ENCODE results near the gene PAGE3.

The PAGE3 gene

DNA sequence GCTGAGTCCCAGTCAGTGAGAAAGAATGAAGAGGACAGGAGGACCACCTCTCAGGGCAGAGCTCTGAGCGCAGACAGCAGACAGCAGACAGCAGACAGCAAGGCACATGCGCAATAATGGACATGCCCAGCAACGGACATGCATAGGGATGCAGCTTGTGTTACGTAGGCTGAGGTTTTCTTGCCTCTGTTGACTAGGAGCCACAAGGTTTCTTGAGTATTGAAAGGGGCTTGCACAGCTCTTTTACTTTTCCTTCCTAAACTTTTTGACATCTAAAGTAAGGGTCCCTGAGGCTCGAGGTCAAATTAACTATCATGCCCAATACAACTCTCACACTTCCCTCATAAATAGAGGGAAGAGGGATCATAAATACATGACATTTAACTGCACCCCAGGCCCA lies at the start of gene PAGE3:
Gene PAGE3, minus strand, starts transcription at position 101 of the 400 bp plus-strand sequence. CDS start 1,013 bp downstream, outside the sequence.
- no peaks in the 10 kb centered on the region for H3K4me1 Mint-ChIP-seq (ENCODE audit: low read depth)
- no peaks in the 10 kb centered on the region for H3K36me3 Mint-ChIP-seq (ENCODE audit: low read depth)
- H3K9me3 Mint-ChIP-seq, result no peaks in the 10 kb centered on the region
- H3K4me3 Mint-ChIP-seq, result no peak within 1 kb of the TSS
- no peaks in the 10 kb centered on the region for H3K27me3 Mint-ChIP-seq (ENCODE audit: low read depth)
- no peak within 1 kb of the TSS for H3K27ac Mint-ChIP-seq

- Mint-ChIP-seq H3K27ac (no peak overlapping the region), H3K4me3 (no peak overlapping the region), H3K27me3 (ENCODE audit: low read depth) (no peaks in the 10 kb centered on the region), H3K9me3 (no peaks in the 10 kb centered on the region), H3K4me1 (ENCODE audit: low read depth) (no peaks in the 10 kb centered on the region), H3K36me3 (ENCODE audit: low read depth) (no peaks in the 10 kb centered on the region)
These were observed 47.9 kb upstream of the PAGE3 start for GRCh38 chrX:55312655-55313054.

GRCh38 chrX:55290963-55291362 lies 26.2 kb upstream of the PAGE3 start:
- H3K4me3 Mint-ChIP-seq, result no peak overlapping the region
- no peaks in the 10 kb centered on the region for H3K4me1 Mint-ChIP-seq (ENCODE audit: low read depth)
- no peaks in the 10 kb centered on the region for H3K9me3 Mint-ChIP-seq
- H3K36me3 Mint-ChIP-seq (ENCODE audit: low read depth), result no peaks in the 10 kb centered on the region
- no peaks in the 10 kb centered on the region for H3K27me3 Mint-ChIP-seq (ENCODE audit: low read depth)
- no peak overlapping the region for H3K27ac Mint-ChIP-seq

GRCh38 chrX:55279832-55280231 lies 15.1 kb upstream of the PAGE3 start:
- no peaks in the 10 kb centered on the region for H3K36me3 Mint-ChIP-seq (ENCODE audit: low read depth)
- H3K27ac Mint-ChIP-seq, result no peak overlapping the region
- H3K9me3 Mint-ChIP-seq, result no peaks in the 10 kb centered on the region
- H3K27me3 Mint-ChIP-seq (ENCODE audit: low read depth), result no peaks in the 10 kb centered on the region
- H3K4me3 Mint-ChIP-seq, result no peak overlapping the region
- H3K4me1 Mint-ChIP-seq (ENCODE audit: low read depth), result no peaks in the 10 kb centered on the region

DNA sequence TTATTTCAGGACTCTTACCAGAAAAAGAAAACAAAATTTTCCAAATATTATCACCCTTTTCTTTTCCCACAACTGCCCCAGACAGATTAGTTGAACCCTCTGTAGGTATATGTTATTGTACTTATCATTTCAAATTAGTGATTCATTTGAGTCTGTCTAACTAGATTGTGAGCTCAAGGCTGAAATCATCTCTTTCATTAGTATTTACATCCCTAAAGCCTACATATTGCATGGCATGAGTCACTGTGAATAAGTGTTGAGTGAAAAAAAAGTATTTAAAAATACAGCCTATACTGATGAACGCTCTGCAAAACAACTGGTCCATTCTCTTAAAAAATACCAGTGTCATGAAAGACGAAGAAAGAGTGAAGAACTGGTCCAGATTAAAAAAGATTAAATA lies 3.9 kb downstream of the PAGE3 start:
- no peaks in the 10 kb centered on the region for H3K36me3 Mint-ChIP-seq (ENCODE audit: low read depth)
- no peaks in the 10 kb centered on the region for H3K9me3 Mint-ChIP-seq
- no peaks in the 10 kb centered on the region for H3K27me3 Mint-ChIP-seq (ENCODE audit: low read depth)
- no peak overlapping the region for H3K4me3 Mint-ChIP-seq
- H3K4me1 Mint-ChIP-seq (ENCODE audit: low read depth), result no peaks in the 10 kb centered on the region
- H3K27ac Mint-ChIP-seq, result no peak overlapping the region

GRCh38 chrX:55253528-55253927 lies 11.2 kb downstream of the PAGE3 start:
- H3K4me1 Mint-ChIP-seq (ENCODE audit: low read depth), result no peaks in the 10 kb centered on the region
- H3K27me3 Mint-ChIP-seq (ENCODE audit: low read depth), result no peaks in the 10 kb centered on the region
- no peaks in the 10 kb centered on the region for H3K36me3 Mint-ChIP-seq (ENCODE audit: low read depth)
- H3K27ac Mint-ChIP-seq, result no peak overlapping the region
- no peaks in the 10 kb centered on the region for H3K9me3 Mint-ChIP-seq
- no peak overlapping the region for H3K4me3 Mint-ChIP-seq

GRCh38 chrX:55240788-55241340 lies 23.9 kb downstream of the PAGE3 start:
- peaks cover 9% of the 10 kb centered on the region for H3K9me3 Mint-ChIP-seq
- H3K4me3 Mint-ChIP-seq, result no peak overlapping the region
- no peaks in the 10 kb centered on the region for H3K36me3 Mint-ChIP-seq (ENCODE audit: low read depth)
- no peaks in the 10 kb centered on the region for H3K4me1 Mint-ChIP-seq (ENCODE audit: low read depth)
- H3K27ac Mint-ChIP-seq, result no peak overlapping the region
- H3K27me3 Mint-ChIP-seq (ENCODE audit: low read depth), result no peaks in the 10 kb centered on the region

DNA sequence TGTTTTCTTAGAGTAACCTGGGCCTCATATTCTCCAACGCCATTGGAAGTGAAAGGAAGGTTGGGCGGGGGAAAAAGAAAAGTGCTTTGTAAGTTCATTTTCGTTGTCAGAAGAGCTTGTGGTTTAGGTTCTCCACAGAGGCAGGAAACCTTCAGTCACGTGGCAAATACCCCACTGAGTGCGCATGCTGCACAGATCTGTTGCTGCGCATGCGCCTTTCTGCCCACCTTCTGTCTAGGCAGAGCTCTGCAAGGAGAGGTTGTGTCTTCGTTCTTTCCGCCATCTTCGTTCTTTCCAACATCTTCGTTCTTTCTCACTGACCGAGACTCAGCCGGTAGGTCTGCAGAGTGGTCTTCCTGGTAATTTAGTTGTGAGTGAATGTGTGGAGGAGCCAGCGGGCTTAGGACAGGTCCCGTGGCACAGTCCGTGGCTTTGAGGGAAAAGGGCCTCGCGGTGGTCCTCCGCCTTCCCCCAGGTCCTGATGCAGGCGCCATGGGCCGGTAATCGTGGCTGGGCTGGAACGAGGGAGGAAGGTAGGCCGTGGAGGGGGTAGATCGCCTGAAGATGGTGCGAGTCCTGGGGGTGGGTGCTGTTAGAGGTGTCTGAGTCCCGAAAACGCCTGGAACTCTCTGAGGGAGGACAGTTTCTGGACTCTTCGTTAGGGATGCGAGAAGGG lies 44.5 kb downstream of the PAGE3 start, which contains the start of gene PAGE5:
Gene PAGE5, plus strand, starts transcription at position 228 of the 676 bp plus-strand sequence. CDS start 1,037 bp downstream, outside the sequence.
- Mint-ChIP-seq H3K4me3 (no peak within 1 kb of the TSS), H3K27ac (no peak within 1 kb of the TSS), H3K9me3 (no peaks in the 10 kb centered on the region), H3K27me3 (ENCODE audit: low read depth) (no peaks in the 10 kb centered on the region), H3K36me3 (ENCODE audit: low read depth) (no peaks in the 10 kb centered on the region), H3K4me1 (ENCODE audit: low read depth) (no peaks in the 10 kb centered on the region)

GRCh38 chrX:55213381-55213780 lies 51.3 kb downstream of the PAGE3 start:
- no peak overlapping the region for H3K27ac Mint-ChIP-seq
- no peaks in the 10 kb centered on the region for H3K36me3 Mint-ChIP-seq (ENCODE audit: low read depth)
- no peak overlapping the region for H3K4me3 Mint-ChIP-seq
- no peaks in the 10 kb centered on the region for H3K27me3 Mint-ChIP-seq (ENCODE audit: low read depth)
- no peaks in the 10 kb centered on the region for H3K4me1 Mint-ChIP-seq (ENCODE audit: low read depth)
- H3K9me3 Mint-ChIP-seq, result no peaks in the 10 kb centered on the region

DNA sequence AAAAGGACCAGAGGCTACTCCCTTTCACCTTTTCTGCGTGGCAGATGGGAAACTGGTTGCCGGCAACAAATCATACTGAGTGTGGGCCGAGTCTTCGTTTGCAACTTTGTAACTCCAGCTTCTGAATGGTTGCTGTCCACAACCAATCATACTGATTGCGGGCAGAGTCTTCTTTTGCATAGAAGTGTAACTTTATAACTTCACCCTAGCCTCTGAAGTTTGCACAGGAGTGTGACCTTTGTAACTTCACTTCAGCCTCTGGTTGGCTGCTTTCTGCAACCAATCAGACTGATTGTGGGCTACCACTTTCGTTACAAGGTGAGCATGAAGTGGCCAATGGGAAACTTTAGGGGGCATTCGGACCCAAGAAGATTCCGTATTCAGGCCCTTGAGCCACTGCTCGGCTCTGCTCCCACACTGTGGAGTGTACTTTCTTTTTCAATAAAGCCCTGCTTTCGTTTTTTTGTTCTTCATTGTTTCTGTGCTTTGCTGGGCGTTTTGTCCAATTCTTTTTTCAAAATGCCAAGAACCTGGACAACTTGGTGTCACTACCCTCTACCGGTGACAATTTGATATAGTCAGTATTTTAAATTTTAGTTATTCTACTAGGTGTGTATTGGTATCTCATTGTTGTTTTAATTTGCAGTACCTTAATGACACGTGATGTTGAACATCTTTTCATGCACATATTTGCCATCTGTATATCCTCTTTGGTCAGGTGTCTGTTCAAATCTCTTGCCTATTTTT lies 53.6 kb downstream of the PAGE3 start:
- no peak overlapping the region for H3K4me3 Mint-ChIP-seq
- no peaks in the 10 kb centered on the region for H3K27me3 Mint-ChIP-seq (ENCODE audit: low read depth)
- H3K27ac Mint-ChIP-seq, result no peak overlapping the region
- H3K4me1 Mint-ChIP-seq (ENCODE audit: low read depth), result no peaks in the 10 kb centered on the region
- no peaks in the 10 kb centered on the region for H3K36me3 Mint-ChIP-seq (ENCODE audit: low read depth)
- H3K9me3 Mint-ChIP-seq, result no peaks in the 10 kb centered on the region
